ENCODE results near the gene NDST1. TPM values are rescaled to one million over a fixed set of nuclear protein-coding genes. Genes with fewer than 3 reads are reported as not detected.

Gene NDST1
- total RNA-seq, 1 experiment from 2014 or later, result 33.1 TPM

DNA sequence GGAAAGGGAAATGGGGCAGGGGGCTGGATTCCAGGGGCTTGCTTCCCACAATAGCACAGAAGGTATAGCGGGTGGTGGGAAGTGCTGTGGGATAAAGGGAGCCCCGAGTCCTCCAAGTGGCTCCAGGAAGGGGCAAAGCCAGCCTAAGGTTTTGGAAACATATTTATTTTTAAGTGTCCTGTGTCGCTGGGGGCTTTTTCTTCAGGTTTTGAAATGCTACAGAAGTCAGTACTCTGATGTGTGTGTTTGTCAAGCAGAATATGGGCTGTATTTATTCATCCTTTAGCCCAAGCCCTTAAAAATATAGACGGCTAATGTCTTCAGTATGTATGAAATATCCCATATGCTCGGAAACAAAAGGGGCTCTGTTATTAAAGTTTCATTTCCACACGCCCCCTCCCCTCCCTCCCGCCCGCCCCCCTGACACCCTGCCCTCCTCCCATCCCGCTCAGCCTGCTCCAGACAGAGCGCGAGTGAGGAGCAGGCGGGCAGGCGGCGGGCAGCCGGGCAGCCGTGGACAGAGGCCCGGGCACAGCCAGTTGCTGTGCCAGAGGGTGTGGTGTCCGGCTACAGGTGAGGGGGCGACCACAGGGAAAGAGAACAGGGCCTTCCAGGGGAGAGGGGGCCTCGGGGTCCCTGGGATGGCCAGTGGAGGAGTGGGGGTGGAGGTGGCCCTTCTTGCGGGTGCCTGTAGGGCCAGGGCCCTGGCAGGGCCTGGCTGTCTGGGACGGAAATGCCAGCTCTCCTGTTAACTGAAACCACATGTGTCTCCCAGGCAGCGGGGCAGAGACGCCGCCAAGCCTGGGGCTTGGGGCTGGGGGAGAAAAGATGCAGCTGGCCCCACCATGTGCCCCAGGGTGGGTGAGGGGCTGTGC, 92.9 kb downstream of the NDST1 start:
- no peak overlapping the region for H3K27ac ChIP-seq (ENCODE audit: low read depth, low read length)
- ChIA-PET RAD21 (ENCODE audit: low non-redundant PET in 1 of 2, low total read pairs in 2 of 2, uncharacterized antibody in 2 of 2, unreplicated experiment in 2 of 2) (no interaction called here), CTCF (no interaction called here)

More for the DNA sequence above, 92.9 kb downstream of the NDST1 start:
- Histone ChIP-seq H3K9me3 (ENCODE audit: control insufficient read depth in 1 of 2, insufficient read depth in 1 of 2, low read depth in 1 of 2, low read length in 2 of 2) (no peaks in the 10 kb centered on the region), H3K27me3 (ENCODE audit: insufficient read depth, low read length) (no peaks in the 10 kb centered on the region), H2AFZ (ENCODE audit: low read depth, low read length, poor library complexity, severe bottlenecking) (no peak overlapping the region), H3K4me1 (ENCODE audit: control insufficient read depth in 1 of 2, insufficient read depth in 2 of 2, low read length in 2 of 2) (peaks cover 0 to 5% of the 10 kb centered on the region in 2 experiments; a peak in 2 of 4 replicates), H3K9me2 (ENCODE audit: insufficient read depth) (no peaks in the 10 kb centered on the region), H3K36me3 (ENCODE audit: control insufficient read depth in 1 of 2, insufficient read depth in 2 of 2, low read length in 2 of 2) (no peaks in the 10 kb centered on the region), H3K4me2 (ENCODE audit: low read length) (no peak overlapping the region), H3K79me2 (ENCODE audit: insufficient read depth, low read length) (no peaks in the 10 kb centered on the region), H3K9ac (ENCODE audit: low read length) (no peak overlapping the region), H4K20me1 (ENCODE audit: insufficient read depth) (no peaks in the 10 kb centered on the region), H3K4me3 (replicated peaks in 1 of 2; ENCODE audit: low read depth in 1 of 2, low read length in 2 of 2) (no peak overlapping the region)
- DNase-seq (ENCODE audit: low read depth, low spot score), result no peak
- no TSS peak for BruUV-seq (replicated peaks)
- TF ChIP-seq, protein P1, sequence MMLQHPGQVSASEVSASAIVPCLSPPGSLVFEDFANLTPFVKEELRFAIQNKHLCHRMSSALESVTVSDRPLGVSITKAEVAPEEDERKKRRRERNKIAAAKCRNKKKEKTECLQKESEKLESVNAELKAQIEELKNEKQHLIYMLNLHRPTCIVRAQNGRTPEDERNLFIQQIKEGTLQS (IDR thresholded peaks at IDR 0.05), result no peak
- no peak for TF ChIP-seq YY1 (IDR thresholded peaks at IDR 0.05; ENCODE audit: extremely low read depth, insufficient replicate concordance, low read depth, low read length)
- TF ChIP-seq CTCF (IDR thresholded peaks at IDR 0.05 in 2 of 3, conservative IDR thresholded peaks at IDR 0.05 in 1 of 3; ENCODE audit: borderline replicate concordance in 1 of 3, insufficient read depth in 1 of 3, low read depth in 2 of 3, low read length in 2 of 3), result no peak
- TF ChIP-seq POLR2AphosphoS5 (IDR thresholded peaks at IDR 0.05; ENCODE audit: low read depth, low read length), result no peak
- TF ChIP-seq, protein P2, sequence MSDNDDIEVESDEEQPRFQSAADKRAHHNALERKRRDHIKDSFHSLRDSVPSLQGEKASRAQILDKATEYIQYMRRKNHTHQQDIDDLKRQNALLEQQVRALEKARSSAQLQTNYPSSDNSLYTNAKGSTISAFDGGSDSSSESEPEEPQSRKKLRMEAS (IDR thresholded peaks at IDR 0.05), result no peak
- no peak for TF ChIP-seq RAD21 (IDR thresholded peaks at IDR 0.05; ENCODE audit: low read depth)
- TF ChIP-seq TCF7L2 (IDR thresholded peaks at IDR 0.05; ENCODE audit: borderline replicate concordance, extremely low read depth, insufficient read depth, insufficient read length), result no peak
- no peak for TF ChIP-seq SRF (IDR thresholded peaks at IDR 0.05; ENCODE audit: low read depth)
- no peak for TF ChIP-seq ZFX (IDR thresholded peaks at IDR 0.05)
- TF ChIP-seq ELF1 (IDR thresholded peaks at IDR 0.05; ENCODE audit: borderline replicate concordance, low read depth), result no peak
- TF ChIP-seq ZNF274 (IDR thresholded peaks at IDR 0.05; ENCODE audit: low read depth, low read length), result no peak
- TF ChIP-seq, protein P3, sequence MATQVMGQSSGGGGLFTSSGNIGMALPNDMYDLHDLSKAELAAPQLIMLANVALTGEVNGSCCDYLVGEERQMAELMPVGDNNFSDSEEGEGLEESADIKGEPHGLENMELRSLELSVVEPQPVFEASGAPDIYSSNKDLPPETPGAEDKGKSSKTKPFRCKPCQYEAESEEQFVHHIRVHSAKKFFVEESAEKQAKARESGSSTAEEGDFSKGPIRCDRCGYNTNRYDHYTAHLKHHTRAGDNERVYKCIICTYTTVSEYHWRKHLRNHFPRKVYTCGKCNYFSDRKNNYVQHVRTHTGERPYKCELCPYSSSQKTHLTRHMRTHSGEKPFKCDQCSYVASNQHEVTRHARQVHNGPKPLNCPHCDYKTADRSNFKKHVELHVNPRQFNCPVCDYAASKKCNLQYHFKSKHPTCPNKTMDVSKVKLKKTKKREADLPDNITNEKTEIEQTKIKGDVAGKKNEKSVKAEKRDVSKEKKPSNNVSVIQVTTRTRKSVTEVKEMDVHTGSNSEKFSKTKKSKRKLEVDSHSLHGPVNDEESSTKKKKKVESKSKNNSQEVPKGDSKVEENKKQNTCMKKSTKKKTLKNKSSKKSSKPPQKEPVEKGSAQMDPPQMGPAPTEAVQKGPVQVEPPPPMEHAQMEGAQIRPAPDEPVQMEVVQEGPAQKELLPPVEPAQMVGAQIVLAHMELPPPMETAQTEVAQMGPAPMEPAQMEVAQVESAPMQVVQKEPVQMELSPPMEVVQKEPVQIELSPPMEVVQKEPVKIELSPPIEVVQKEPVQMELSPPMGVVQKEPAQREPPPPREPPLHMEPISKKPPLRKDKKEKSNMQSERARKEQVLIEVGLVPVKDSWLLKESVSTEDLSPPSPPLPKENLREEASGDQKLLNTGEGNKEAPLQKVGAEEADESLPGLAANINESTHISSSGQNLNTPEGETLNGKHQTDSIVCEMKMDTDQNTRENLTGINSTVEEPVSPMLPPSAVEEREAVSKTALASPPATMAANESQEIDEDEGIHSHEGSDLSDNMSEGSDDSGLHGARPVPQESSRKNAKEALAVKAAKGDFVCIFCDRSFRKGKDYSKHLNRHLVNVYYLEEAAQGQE (IDR thresholded peaks at IDR 0.05; ENCODE audit: low read depth), result no peak
- no peak for TF ChIP-seq EZH2 (IDR thresholded peaks at IDR 0.05)
- TF ChIP-seq, protein P4, sequence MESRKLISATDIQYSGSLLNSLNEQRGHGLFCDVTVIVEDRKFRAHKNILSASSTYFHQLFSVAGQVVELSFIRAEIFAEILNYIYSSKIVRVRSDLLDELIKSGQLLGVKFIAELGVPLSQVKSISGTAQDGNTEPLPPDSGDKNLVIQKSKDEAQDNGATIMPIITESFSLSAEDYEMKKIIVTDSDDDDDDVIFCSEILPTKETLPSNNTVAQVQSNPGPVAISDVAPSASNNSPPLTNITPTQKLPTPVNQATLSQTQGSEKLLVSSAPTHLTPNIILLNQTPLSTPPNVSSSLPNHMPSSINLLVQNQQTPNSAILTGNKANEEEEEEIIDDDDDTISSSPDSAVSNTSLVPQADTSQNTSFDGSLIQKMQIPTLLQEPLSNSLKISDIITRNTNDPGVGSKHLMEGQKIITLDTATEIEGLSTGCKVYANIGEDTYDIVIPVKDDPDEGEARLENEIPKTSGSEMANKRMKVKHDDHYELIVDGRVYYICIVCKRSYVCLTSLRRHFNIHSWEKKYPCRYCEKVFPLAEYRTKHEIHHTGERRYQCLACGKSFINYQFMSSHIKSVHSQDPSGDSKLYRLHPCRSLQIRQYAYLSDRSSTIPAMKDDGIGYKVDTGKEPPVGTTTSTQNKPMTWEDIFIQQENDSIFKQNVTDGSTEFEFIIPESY (IDR thresholded peaks at IDR 0.05; ENCODE audit: extremely low read depth, insufficient replicate concordance, low read length), result no peak
- TF ChIP-seq POLR2A (IDR thresholded peaks at IDR 0.05; ENCODE audit: borderline replicate concordance, extremely low read depth, insufficient read depth, insufficient read length), result no peak
- no peak for TF ChIP-seq CBX3 (IDR thresholded peaks at IDR 0.05; ENCODE audit: low read depth)
- no peak for TF ChIP-seq SIN3A (IDR thresholded peaks at IDR 0.05; ENCODE audit: low read depth)
- TF ChIP-seq SP1 (IDR thresholded peaks at IDR 0.05; ENCODE audit: low read depth), result no peak
- no peak for TF ChIP-seq EGR1 (IDR thresholded peaks at IDR 0.05; ENCODE audit: low read depth)
- intact Hi-C loops (cut with micrococcal nuclease), result no loop called here
- ATAC-seq, result no peak; the same call in 1 of the 2 replicates
- POLR2A ChIA-PET, result no interaction called here
